Esophagus (tissue), 2 donors: Measurements from ENCODE around the gene EHBP1L1. TPM values are rescaled to one million over a fixed set of nuclear protein-coding genes. Genes with fewer than 3 reads are reported as not detected.

Experiments
- H3K27ac ChIP-seq, 2 donors: one replicate each; pipeline ENCODE4 v1.5.1; 2013; ENCODE audit warnings: low read depth in 2 of 2, mild to moderate bottlenecking in 2 of 2, inconsistent platforms in 1 of 2, low read length in 1 of 2, moderate library complexity in 1 of 2
- H3K27me3 ChIP-seq, 2 donors: one replicate each; pipeline ENCODE4 v1.6.1; 2013; ENCODE audit warnings: low read length in 2 of 2, control low read depth in 1 of 2, mild to moderate bottlenecking in 1 of 2; ENCODE audit not compliant: insufficient read depth in 2 of 2, control insufficient read depth in 1 of 2
- H3K36me3 ChIP-seq, 2 donors: one replicate each; pipeline ENCODE4 v1.6.1; 2013; ENCODE audit warnings: low read length in 1 of 2; ENCODE audit not compliant: control insufficient read depth in 2 of 2, insufficient read depth in 2 of 2
- H3K4me1 ChIP-seq, 2 donors: one replicate each; pipeline ENCODE4 v1.6.1; 2013; ENCODE audit warnings: low read length in 1 of 2; ENCODE audit not compliant: control insufficient read depth in 2 of 2, insufficient read depth in 2 of 2
- H3K4me3 ChIP-seq, 2 donors: one replicate each; pipeline ENCODE4 v1.5.1; 2013; ENCODE audit warnings: low read length in 2 of 2, mild to moderate bottlenecking in 2 of 2, low read depth in 1 of 2, moderate library complexity in 1 of 2
- H3K9me3 ChIP-seq, 2 donors: one replicate each; pipeline ENCODE4 v1.6.1; 2013; ENCODE audit warnings: mild to moderate bottlenecking in 2 of 2, low read depth in 1 of 2, low read length in 1 of 2, moderate library complexity in 1 of 2; ENCODE audit not compliant: control insufficient read depth in 2 of 2, insufficient read depth in 1 of 2
- WGBS, 2 donors: extraction: QIAGEN DNeasy Blood & Tissue Kit; methylation state at CpG; one replicate each; pipeline ENCODE4 v1.1.7; 2013; 5-methylcytosine and 5-hydroxymethylcytosine counted together
- polyA plus RNA-seq, 2 donors: library from polyadenylated mRNA; stranded (reverse); fragments of 200-250 nt; gene quantifications; one replicate each; pipeline ENCODE4 v1.2.3, GENCODE V29; 2013
- donor health status: healthy with polysubstance abuse.
- donor health status: Bipolar disorder and iron deficiency.

Gene EHBP1L1
- polyA plus RNA-seq, 2 donors: 54.4 to 61.6 TPM

DNA sequence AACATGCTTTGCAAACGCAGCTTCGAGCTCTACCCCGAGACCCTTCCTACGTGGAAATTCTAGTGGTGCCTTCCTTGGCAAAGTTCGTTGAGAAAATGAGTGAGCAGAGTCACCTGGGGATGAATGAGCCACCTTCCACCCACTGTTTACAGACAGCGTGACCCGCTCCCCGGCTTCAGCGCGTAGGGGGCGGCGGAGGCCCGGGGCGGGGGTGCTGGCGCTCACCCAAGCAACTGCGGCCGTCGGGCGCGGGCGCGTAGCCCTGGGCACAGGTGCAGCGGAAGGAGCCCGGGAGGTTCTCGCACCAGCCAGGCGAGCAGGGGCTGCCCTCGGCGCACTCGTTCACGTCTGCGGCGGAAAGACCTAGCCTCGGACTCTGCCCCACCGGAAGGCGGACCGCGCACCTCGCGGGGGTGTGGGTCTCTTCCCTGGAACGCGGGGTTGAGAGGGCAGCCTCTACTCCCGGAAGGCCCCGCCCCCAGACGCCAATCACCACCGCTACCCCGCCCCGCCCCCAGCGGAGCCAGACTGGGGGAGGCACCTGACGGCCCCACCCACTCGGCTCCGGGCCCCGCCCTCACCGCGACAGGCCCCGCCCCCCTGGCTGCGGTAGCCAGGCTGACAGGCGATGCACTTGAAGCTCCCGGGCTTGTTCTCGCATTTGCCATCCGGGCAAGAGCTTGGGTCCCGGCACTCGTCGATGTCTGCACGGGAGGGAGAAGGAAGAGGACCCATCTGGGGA, 29.5 kb upstream of the EHBP1L1 start:
- peaks cover 0 to 4% of the 10 kb centered on the region in 2 donors for H3K36me3 ChIP-seq
- peaks cover 0 to 22% of the 10 kb centered on the region in 2 donors for H3K4me1 ChIP-seq
- H3K27ac ChIP-seq: peak overlapping the region; percentile 35 to 83
- H3K4me3 ChIP-seq: peak overlapping the region; percentile 55 to 57
- H3K9me3 ChIP-seq: no peaks in the 10 kb centered on the region
- WGBS, 2 donors: 18 to 25% methylated on average over 57 to 64 of the region's 64 CpGs
- H3K27me3 ChIP-seq: no peaks in the 10 kb centered on the region

DNA sequence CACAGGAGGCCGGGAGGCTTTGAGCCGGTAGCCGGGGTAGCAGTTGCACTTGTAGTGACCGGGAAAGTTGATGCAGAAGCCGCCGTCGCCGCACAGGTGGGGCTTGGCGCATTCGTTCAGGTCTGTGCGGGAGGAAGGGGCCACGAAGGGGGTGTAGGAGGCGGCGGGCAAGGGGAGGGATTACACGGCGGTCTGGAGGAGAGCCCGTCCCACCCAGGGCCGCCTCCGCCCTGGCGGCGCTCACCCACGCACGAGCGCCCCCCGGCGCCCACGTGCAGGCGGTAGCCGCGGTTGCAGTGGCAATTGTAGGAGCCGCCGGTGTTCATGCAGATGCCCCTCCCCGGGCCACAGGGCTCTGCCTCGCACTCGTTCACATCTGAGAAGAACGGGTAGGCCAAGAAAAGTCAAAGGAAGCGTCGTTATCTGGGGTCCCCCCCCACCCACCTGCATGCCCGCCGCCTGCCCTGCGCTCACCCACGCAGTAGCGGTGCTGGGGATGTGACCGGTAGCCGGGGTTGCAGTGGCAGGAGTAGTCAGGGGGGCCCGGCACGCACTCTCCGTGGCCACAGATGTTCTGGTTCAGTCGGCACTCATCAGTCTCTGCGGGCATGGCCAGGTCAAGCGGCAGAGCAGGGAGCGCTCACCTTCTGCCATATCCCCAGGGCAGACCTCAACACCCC, 28.3 kb upstream of the EHBP1L1 start:
- 83% methylated on average over 49 to 52 of the region's 52 CpGs for WGBS, 2 donors
- H3K27ac ChIP-seq: no peak overlapping the region
- no peak overlapping the region for H3K4me3 ChIP-seq
- no peaks in the 10 kb centered on the region for H3K27me3 ChIP-seq
- H3K9me3 ChIP-seq: no peaks in the 10 kb centered on the region
- peaks cover 0 to 17% of the 10 kb centered on the region in 2 donors for H3K4me1 ChIP-seq
- peaks cover 0 to 7% of the 10 kb centered on the region in 2 donors for H3K36me3 ChIP-seq

DNA sequence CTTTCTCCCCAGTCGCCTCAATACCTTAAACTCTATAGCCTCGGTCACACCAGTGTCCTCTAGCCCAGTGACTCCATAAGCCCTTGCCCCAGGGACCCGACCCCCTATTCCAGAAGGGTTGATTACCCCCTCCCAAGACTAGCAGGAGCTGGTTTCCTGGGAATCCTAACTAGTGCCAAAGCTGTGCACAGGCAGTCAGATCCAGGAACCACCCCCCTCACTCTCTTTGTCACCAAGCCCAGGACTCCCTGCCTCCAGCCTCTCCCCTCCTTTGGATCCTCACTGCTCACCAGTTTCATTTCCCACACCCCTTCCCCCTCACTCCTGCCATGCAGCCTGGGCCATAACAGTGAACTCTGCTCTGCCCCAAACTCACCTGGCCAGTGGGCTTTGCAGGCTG, 27.5 kb upstream of the EHBP1L1 start:
- no peak overlapping the region for H3K4me3 ChIP-seq
- no peak overlapping the region for H3K27ac ChIP-seq
- 90 to 93% methylated on average over 3 of the region's 3 CpGs for WGBS, 2 donors
- H3K27me3 ChIP-seq: no peaks in the 10 kb centered on the region
- H3K4me1 ChIP-seq: peaks cover 0 to 15% of the 10 kb centered on the region in 2 donors
- H3K9me3 ChIP-seq: no peaks in the 10 kb centered on the region
- H3K36me3 ChIP-seq: peaks cover 0 to 7% of the 10 kb centered on the region in 2 donors

DNA sequence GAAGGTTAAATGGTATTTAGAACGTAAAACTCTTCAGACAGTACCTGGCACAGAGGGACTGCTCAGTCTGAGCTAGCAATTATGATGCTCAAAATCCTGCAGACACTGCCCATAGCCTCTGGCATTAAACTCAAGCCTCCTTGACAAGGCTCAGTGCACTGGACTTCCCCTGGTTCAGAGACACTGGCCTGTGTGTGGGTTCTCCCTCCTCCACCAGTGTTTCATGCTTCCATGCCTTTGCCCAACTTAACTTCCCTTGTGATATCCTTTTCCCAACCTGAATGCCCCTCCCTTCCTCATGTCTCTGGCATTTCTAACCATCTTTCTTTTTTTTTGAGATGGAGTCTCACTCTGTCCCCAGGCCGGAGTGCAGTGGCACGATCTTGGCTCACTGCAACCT, 26.8 kb upstream of the EHBP1L1 start:
- 79 to 82% methylated on average over 3 of the region's 3 CpGs for WGBS, 2 donors
- H3K4me1 ChIP-seq: peaks cover 0 to 16% of the 10 kb centered on the region in 2 donors
- H3K36me3 ChIP-seq: peaks cover 0 to 7% of the 10 kb centered on the region in 2 donors

DNA sequence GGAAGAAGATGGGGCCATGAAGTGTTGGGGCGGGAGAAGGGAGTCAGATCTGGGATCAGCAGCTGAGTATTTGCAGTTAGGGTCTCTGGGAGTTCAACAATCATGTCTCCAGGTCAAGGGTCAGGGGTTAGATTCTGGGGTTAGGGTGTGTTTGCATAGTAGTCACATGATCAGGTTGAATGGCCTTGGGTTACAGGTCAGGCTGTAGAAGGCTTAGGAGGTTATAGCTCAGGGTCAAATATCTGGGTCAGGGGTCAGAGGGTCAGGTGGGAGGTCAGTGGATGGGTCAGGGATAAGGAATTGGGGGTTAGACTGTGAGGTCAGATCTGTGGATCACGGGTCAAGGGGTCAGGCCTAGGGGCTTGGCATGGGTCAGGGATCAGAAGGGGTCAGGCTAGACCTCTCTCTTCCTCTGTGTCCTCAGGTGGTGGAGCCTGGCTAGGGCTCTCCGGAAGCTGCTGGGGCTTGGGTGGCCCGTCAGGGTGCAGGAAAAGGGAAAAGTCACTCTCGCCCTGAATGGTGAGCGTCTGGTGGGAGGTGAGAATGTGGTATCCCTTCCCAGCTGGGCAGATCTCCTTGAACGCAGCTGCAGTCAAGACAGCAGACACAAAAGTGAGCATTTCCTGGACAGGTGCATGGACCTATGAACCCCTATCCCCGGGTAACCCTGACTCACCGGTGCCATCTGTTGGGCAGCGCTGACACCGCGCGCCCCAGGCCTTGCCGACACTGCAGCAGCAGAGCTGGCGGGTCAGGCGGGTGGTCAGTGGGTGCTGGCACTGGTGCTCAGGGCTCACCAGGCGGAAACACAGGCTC, 24.1 kb upstream of the EHBP1L1 start:
- Histone ChIP-seq H3K36me3 (peaks cover 0 to 7% of the 10 kb centered on the region in 2 donors), H3K4me3 (no peak overlapping the region), H3K27ac (peak overlapping the region in 1 of 2 donors; percentile 42), H3K9me3 (no peaks in the 10 kb centered on the region), H3K4me1 (peaks cover 11 to 23% of the 10 kb centered on the region in 2 donors), H3K27me3 (no peaks in the 10 kb centered on the region)
- WGBS, 2 donors: 44 to 65% methylated on average over 17 of the region's 17 CpGs

More for the DNA sequence above, 26.8 kb upstream of the EHBP1L1 start:
- no peaks in the 10 kb centered on the region for H3K27me3 ChIP-seq
- no peaks in the 10 kb centered on the region for H3K9me3 ChIP-seq
- H3K4me3 ChIP-seq: no peak overlapping the region
- no peak overlapping the region for H3K27ac ChIP-seq

DNA sequence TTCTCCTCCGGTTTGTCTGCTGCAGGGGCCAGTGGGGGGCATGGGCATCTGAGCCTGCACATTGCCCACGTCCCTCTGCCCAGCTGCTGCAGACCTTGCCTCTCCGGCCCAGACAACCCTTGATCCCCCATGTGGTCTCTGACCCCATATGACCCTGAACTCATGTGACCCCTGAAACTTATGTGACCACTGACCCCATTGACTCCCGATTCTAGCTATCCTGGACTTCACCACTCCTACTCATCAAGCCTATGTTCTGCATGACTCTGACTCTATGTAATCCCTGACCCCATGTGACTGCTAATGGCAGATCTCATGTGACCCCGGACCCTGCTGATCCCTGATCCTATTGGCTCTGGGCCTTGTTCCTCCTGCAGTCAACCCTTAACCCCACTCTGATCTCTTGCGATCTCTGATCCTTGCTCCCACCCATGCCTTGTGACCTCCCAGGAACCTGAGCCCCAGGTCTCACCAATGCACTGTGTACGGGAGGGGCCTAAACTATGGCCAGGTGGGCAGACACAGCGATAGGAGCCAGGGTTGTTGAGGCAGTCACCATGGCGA, 23.4 kb upstream of the EHBP1L1 start:
- Histone ChIP-seq H3K27ac (no peak overlapping the region), H3K27me3 (no peaks in the 10 kb centered on the region), H3K36me3 (peaks cover 0 to 5% of the 10 kb centered on the region in 2 donors), H3K4me1 (peaks cover 14 to 22% of the 10 kb centered on the region in 2 donors), H3K4me3 (no peak overlapping the region), H3K9me3 (no peaks in the 10 kb centered on the region)
- 74 to 84% methylated on average over 9 of the region's 9 CpGs for WGBS, 2 donors

DNA sequence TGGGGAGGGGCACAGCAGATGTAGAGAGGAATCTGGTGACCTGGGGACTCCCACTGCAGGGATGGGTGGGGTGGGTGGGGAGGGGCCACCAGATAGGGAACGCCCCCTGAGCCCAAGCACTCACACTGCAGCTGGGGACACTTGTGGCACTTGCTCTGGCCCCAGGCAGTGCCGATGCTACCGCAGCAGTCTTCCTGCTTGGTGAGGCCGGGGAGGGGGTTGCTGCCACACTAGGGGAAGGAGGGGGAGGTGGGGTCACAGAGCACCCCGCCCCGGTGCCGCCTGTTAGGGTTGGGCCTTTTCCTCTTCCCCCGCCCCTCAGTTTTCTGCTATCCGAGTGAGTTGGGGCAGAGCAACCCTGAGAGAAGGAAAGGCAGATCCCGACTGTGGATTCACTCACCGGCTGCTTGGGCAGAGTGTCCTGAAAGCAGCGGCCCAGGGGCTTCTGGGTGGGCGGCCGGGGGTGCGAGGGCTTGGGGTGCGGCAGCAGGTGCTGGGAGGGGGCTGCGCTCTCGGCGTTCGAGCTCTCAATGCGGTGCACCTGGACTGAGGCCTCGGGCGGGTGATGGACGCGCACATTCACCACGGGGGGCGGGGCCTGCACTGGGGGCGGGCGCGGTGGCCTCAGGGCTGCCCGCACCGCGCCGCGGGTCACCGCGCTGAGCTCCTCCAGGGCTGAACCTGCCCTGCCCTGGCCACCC, 22.4 kb upstream of the EHBP1L1 start:
- WGBS, 2 donors: 73% methylated on average over 35 to 37 of the region's 37 CpGs
- Histone ChIP-seq H3K27ac (no peak overlapping the region), H3K27me3 (no peaks in the 10 kb centered on the region), H3K4me3 (no peak overlapping the region), H3K36me3 (peaks cover 0 to 3% of the 10 kb centered on the region in 2 donors), H3K4me1 (peaks cover 15 to 23% of the 10 kb centered on the region in 2 donors), H3K9me3 (no peaks in the 10 kb centered on the region)

DNA sequence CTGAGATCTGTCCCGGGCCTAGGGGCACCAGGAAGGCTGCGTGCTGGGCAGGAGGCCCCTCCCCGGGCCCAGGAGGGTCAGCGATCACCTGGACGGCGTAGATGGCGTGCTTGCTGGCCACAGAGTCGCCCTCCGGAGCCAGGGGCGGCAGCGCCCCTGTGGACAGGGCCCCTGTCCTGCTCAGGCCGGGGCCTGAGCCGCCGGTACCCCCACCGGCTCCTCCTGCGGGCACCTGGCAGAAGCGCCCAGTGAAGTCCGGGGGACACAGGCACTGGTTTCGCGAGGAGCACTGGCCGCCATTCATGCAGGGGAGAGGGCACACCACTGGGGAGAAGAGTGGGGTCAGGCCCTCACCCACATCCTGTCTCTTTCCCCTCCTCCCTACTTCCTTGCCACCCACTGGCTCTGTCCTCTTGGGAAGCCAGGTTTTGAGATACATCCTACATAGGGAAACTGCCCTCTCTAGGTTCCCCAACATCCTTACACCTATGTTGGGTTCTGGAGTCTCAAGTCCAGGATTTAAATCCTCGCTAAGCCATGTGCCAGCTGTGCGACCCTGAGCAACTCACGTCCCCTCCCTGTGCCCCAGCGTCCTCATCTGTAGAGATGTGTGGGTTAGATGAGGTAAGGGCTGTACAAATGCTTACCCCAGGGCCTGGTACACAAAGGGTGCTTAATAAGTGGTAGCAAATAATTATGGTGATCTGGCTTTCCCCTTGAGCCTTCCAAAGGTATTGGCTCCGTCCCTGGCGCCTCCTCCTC, 21.6 kb upstream of the EHBP1L1 start:
- H3K9me3 ChIP-seq: no peaks in the 10 kb centered on the region
- no peaks in the 10 kb centered on the region for H3K27me3 ChIP-seq
- peaks cover 15 to 23% of the 10 kb centered on the region in 2 donors for H3K4me1 ChIP-seq
- 85 to 87% methylated on average over 25 to 27 of the region's 27 CpGs for WGBS, 2 donors
- H3K27ac ChIP-seq: no peak overlapping the region
- peaks cover 0 to 3% of the 10 kb centered on the region in 2 donors for H3K36me3 ChIP-seq
- H3K4me3 ChIP-seq: no peak overlapping the region
